AML-193 (cell line): ENCODE results near the gene PFN4.
"Not testable (repeated sequence)": the region's sequence is repeated elsewhere in the genome, so short reads cannot be mapped to it uniquely, and the experiment has no call there.

Source experiments
- DNase-seq, 2 experiments: peaks; one replicate each; lab custom pipeline; 2025; lab: John Stamatoyannopoulos, UW

Gene PFN4

GRCh38 chr2:24123195-24123921, at the start of gene PFN4, which contains the start of gene FAM228B:
Gene PFN4 (minus strand): TSS chr2:24123334. CDS start chr2:24122535, 799 bp downstream.
Gene FAM228B (plus strand): TSS chr2:24123469. CDS start chr2:24124362, 893 bp downstream.
- DNase-seq: peak; percentile 74 to 78

DNA sequence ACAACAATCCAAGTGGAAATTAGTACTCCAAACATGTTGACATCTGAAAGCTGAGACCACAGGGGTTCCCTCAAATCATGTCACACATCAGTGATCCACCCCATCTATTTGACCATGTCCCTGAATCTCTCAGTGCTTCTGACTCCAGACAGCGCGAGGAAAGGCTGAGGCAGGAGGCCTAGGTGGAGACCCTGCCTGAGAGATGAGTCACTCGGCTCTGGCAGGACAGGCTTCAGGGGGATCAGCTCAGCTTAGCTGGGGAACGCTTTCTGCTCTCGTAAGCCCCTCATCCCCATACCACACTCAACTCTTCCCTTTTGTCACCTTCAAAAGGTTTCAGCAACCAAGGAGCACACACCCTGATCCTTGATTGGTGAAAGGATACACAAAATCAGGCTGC, 45.9 kb upstream of the PFN4 start:
- no peak for DNase-seq

DNA sequence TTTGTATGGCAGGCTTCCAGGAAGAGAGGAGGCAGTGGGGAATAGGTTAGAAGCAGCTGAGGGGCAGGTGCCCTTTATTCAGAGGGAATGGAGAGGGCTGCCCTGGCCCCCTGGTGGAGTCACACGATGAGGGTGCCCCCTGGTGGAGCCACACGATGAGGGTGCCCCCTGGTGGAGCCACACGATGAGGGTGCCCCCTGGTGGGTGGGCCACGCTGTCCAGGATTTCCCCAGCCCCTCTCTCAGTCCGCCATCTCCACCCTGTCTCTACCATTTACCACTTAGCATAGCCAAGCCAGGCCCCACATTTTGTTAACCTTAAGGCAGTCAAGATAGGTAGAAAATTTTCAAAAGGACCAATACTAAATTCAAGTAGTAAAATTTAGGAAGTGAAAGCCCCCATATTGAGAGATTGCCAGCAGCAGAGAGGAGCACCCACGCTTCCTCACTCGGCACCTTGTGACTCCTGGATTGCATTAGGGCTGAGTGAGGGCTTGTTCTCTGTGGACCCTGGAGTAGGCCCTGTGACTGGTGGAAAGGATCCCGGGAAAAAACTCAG, 41.4 kb upstream of the PFN4 start:
- DNase-seq: peak; percentile 35 to 44

GRCh38 chr2:24163601-24164000, 40.5 kb upstream of the PFN4 start:
- no peak for DNase-seq

DNA sequence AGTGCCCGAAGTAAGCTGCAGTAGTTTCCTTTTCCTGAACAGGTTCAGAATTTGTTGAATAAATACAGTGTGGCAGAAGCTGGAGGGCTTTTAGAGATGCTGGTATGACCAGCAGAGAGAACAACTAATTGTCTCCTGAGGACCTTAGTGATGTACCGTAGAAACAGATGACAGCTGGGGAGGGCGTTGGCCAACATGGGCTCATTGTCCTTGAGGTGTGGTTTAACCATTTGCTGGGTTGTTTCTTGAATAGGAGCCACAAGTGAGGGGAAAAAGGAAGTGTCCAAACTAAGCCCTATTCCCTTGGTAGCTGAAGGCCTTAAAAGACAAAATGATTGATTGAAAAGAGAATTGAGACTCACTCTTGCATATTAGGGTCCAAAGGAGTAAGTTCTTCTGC, 40.1 kb upstream of the PFN4 start:
- DNase-seq: no peak

- no peak for DNase-seq
These were observed 39.4 kb upstream of the PFN4 start for GRCh38 chr2:24162494-24162893.

GRCh38 chr2:24160761-24161160, 37.6 kb upstream of the PFN4 start:
- DNase-seq: no peak

- no peak for DNase-seq
These were observed 36.6 kb upstream of the PFN4 start for GRCh38 chr2:24159708-24160107.

DNA sequence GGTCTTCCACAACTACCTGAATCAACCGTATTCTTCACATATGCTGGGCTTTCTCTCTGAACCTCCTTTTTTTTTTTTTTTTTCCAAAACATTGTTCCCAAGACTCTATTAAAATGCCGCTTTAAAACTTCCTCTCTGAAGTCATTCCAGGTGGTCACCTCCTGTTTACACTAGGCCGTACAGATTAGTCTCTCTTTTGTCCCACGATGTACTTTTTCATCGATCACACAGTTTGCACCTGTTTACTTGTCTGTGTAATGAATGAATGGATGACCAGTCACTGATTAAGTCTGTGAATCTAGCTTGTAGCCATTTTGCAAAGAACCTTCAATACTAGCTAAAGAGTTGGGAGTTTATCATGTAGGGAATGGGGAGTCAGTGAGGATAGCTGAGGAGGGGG, 35.0 kb upstream of the PFN4 start:
- no peak for DNase-seq

DNA sequence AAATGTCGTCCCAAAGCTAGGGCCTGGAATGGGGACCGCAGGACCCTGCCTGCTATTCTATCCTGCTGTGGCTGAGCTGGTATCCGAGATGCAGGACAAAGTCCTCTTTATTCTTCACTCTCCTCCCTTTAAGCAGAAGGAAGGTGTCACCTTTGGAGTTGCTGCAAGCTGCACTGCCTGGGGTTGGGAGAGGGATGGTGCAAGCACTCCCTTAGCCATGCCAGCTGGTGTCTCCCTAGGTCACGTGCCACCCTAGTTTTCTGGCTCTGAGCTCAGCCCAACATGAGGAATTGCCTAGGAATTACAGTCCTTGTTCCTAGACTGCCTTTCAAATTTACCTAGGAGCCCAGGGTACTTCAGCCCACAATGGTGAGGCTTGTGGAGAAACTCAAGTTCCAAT, 30.3 kb upstream of the PFN4 start:
- DNase-seq: no peak

GRCh38 chr2:24152413-24153197, 29.5 kb upstream of the PFN4 start:
- no peak for DNase-seq

DNA sequence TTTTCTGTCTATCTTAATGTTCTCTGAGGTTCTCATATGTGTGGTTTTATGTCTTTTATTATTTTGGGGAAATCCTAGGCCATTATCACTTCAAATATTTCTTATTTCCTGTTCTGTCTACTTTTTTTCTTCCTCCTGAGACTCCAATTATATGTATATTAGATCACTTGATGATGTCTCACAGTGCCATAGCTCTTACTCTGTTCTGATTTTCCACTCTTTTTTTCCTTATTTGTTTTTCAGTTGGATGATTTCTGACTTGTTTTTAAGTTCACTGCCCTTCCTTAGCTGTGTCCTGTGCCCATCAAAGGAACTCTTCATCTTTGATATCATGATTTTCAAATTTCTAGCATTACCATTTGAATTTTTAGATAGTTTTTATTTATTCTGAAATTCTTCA, 24.2 kb upstream of the PFN4 start:
- DNase-seq: no peak

- DNase-seq: not testable (repeated sequence)
These were observed 17.2 kb upstream of the PFN4 start for GRCh38 chr2:24140305-24140704.

- DNase-seq: no peak
These were observed 9.4 kb upstream of the PFN4 start for GRCh38 chr2:24132543-24132942.

DNA sequence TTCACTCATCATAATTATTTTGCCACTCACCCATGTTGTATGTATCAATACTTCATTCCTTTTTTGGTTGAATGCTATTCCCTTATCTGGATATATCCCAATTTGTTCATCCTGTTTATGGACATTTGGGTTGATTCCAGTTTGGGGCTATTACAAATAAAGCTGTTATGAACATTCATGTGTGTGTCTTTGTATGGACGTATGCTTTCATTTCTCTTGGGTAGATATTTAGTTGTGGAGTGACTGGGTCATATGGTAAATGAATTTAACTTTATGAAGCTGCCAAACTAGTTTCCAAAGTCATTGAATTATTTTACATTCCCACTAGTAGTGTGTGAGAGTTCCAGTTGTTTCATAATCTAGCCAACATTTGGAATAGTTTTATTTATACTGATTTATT, 2.8 kb upstream of the PFN4 start:
- DNase-seq: no peak

- peak in 1 of 2 experiments; percentile 36 for DNase-seq
These were observed 917 bp upstream of the PFN4 start for GRCh38 chr2:24123922-24124580.

DNA sequence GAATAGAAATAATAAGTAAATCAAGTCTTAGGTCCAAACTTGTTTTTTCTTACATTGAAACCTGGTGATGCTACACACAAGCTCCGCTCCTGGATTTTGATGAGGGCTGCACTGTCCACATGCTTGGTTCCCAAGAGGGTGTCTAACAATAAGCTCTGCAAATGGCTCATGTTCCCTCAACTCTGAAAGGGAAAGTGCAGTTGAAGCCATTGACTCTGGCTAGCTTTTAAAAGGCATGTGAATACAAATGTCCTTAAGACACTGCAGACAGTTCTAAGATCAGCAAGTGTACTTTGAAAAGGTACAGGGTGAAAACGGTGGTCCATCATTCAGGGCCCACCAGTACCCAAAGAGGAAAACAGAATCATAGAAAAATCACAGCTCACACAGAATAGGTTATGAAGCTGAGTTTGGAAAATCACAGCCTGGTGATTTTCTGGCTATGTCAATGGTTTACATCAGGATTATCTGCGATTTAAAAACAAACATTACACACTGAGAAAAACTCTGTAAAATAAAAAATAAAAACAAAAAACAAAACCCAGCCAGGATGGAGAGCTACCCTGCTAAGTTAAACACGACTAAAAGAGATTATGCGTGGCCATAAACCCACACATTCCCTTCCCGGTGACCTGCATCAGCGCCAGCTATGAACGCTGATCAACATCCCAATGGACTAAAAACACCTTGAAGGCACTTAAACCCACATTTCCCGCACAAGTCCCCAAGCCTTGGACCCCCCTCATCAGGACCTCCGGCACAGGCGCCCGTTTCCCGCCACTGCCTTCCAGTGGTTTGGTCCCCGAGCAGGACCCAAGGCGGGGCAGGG, 554 bp downstream of the PFN4 start:
- DNase-seq: no peak

- DNase-seq: no peak
These were observed 1.7 kb downstream of the PFN4 start for GRCh38 chr2:24121469-24121868.

DNA sequence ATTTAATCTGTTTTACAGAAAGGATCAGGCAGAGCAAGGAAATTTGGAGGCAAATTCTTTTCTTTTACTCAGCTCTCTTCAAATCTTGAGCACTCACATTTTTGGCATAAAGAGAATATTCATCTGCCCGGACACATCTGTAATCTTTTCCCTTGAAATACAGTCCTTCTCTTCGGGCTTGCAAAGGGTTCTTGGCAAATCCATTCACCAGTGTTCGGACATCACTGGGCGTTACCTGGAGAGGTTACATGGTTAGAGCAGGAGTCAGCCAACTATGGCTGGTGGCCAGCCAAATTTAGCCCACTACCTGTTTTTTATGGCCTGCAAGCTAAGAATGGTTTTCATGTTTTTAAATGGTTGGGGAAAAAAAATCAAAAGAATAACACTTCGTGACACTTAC, 2.1 kb downstream of the PFN4 start:
- no peak for DNase-seq

DNA sequence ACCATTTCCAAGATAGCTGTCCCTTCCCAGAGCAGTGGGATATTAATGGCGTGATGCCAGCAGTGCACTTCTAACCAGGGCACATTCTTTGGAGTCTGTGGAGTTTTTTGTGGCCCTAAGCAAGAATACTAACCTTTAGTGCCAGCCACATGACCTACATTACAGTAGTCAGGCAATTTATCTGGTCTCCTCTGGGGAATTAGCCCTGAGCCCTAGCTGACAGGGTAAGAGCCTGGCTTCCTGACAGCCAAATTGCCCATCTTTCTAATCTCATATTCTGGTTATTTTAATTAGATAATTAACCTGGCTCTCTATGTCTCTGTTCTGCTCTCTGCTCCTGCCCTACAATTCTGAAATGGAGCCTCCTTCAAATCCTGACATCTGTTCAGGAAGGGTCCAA, 5.2 kb downstream of the PFN4 start:
- DNase-seq: no peak

GRCh38 chr2:24115057-24115456, 8.1 kb downstream of the PFN4 start:
- DNase-seq: no peak
